GM21515 (cell line): ENCODE measurements around the gene PRCD.

Source experiments
- ATAC-seq: cut with Tn5 transposase; IDR thresholded peaks from one replicate; pipeline ENCODE4 v1.9.1; 2021; ENCODE audit not compliant: unreplicated experiment

The PRCD gene

GRCh38 chr17:76568811-76569221 lies 29.0 kb downstream of the PRCD start:
- ATAC-seq: no peak

- no peak for ATAC-seq
These were observed 29.9 kb downstream of the PRCD start for GRCh38 chr17:76569607-76570279.

GRCh38 chr17:76570457-76570856 lies 30.6 kb downstream of the PRCD start:
- ATAC-seq: no peak

GRCh38 chr17:76570877-76571471 lies 31.1 kb downstream of the PRCD start:
- no peak for ATAC-seq

- ATAC-seq: no peak
These were observed 32.5 kb downstream of the PRCD start for GRCh38 chr17:76572201-76572910.

GRCh38 chr17:76573096-76573495 lies 33.3 kb downstream of the PRCD start:
- no peak for ATAC-seq

GRCh38 chr17:76574166-76574565 lies 34.3 kb downstream of the PRCD start:
- no peak for ATAC-seq

- no peak for ATAC-seq
These were observed 35.7 kb downstream of the PRCD start for GRCh38 chr17:76575570-76575969.

- ATAC-seq: no peak
These were observed 36.3 kb downstream of the PRCD start for GRCh38 chr17:76576189-76576588.

GRCh38 chr17:76577876-76578275 lies 38.0 kb downstream of the PRCD start:
- no peak for ATAC-seq

GRCh38 chr17:76578376-76578775 lies 38.5 kb downstream of the PRCD start:
- ATAC-seq: no peak

GRCh38 chr17:76579281-76579680 lies 39.4 kb downstream of the PRCD start:
- ATAC-seq: no peak

GRCh38 chr17:76581515-76581914 lies 41.7 kb downstream of the PRCD start:
- no peak for ATAC-seq

- ATAC-seq: no peak
These were observed 42.8 kb downstream of the PRCD start for GRCh38 chr17:76582660-76583059.

- no peak for ATAC-seq
These were observed 44.7 kb downstream of the PRCD start for GRCh38 chr17:76584427-76585032.

- no peak for ATAC-seq
These were observed 45.3 kb downstream of the PRCD start for GRCh38 chr17:76585033-76585648.

GRCh38 chr17:76585649-76586593 lies 46.1 kb downstream of the PRCD start, which contains the start of gene ST6GALNAC2:
Gene ST6GALNAC2, minus strand, starts transcription at chr17:76585860. Its CDS starts 52 bp downstream, at chr17:76585808.
- ATAC-seq: no peak

- ATAC-seq: no peak
These were observed 47.1 kb downstream of the PRCD start for GRCh38 chr17:76586741-76587487.

GRCh38 chr17:76588182-76588581 lies 48.3 kb downstream of the PRCD start:
- ATAC-seq: no peak
